Spinal cord (tissue), 10 donors: ENCODE data around the gene EXTL2. TPM values are rescaled to one million over a fixed set of nuclear protein-coding genes. Genes with fewer than 3 reads are reported as not detected.
"Not testable (repeated sequence)": the region's sequence is repeated elsewhere in the genome, so short reads cannot be mapped to it uniquely, and the experiment has no call there.

Experiments used
- DNase-seq, 6 donors: peaks; one replicate each; pipeline versions ENCODE4 v3.0.0 to v3.0.0-alpha.2; 2013 to 2015; ENCODE audit warnings: low spot score in 6 of 6, low read depth in 4 of 6
- H3K27ac ChIP-seq: one replicate; pipeline ENCODE4 v1.5.1; 2013; ENCODE audit warnings: low read depth, low read length, control low read depth
- H3K27me3 ChIP-seq: one replicate; pipeline ENCODE4 v1.6.1; 2013; ENCODE audit warnings: low read length; ENCODE audit not compliant: control insufficient read depth, insufficient read depth
- H3K36me3 ChIP-seq: one replicate; pipeline ENCODE4 v1.6.1; 2013; ENCODE audit warnings: low read length; ENCODE audit not compliant: control insufficient read depth, insufficient read depth
- H3K4me1 ChIP-seq: one replicate; pipeline ENCODE4 v1.6.1; 2013; ENCODE audit warnings: low read length; ENCODE audit not compliant: control insufficient read depth, insufficient read depth
- H3K4me3 ChIP-seq: one replicate; pipeline ENCODE4 v1.5.1; 2013; ENCODE audit warnings: low read depth, low read length, control low read depth
- H3K9me3 ChIP-seq: one replicate; pipeline ENCODE4 v1.6.1; 2013; ENCODE audit warnings: low read length; ENCODE audit not compliant: control insufficient read depth, insufficient read depth
- WGBS: methylation state at CpG from one replicate; pipeline ENCODE4 v1.1.5; 2013; ENCODE audit warnings: missing lambda C conversion rate; ENCODE audit not compliant: insufficient coverage; 5-methylcytosine and 5-hydroxymethylcytosine counted together
- long read RNA-seq, 4 donors: transcript quantifications; one replicate each; lab custom pipeline, GENCODE V29; 2026
- polyA plus RNA-seq, 2 donors: library from polyadenylated mRNA; unstranded; fragments of 120-200 nt; gene quantifications; one replicate each; pipeline ENCODE4 v1.2.1, GENCODE V29; 2013; ENCODE audit not compliant: insufficient read length in 2 of 2
- total RNA-seq, 2 donors: library from RNA; depleted of rRNA in 1 of 2; stranded (reverse); fragments of 120-200 nt in 1 of 2; fragments of >200 nt in 1 of 2; gene quantifications; one replicate each; pipeline versions ENCODE4 v1.2.3 to v1.2.4, GENCODE V29; 2013 to 2014
- donor health status: healthy.

The EXTL2 gene
- 10 to 100 TPM; 44.7 to 72.4 TPM for total RNA-seq
- polyA plus RNA-seq = 10 to 100 TPM; 49.3 to 54.8 TPM
- long read RNA-seq, donor 1, transcript EXTL2-202 (5 exons, 3,985 nt) = major isoform, 12 of 21 reads
- long read RNA-seq, donor 1, transcript EXTL2-201 (5 exons, 2,835 nt) = minor isoform, 7 of 21 reads
- long read RNA-seq, donor 1, partial matches to known transcripts = 0 of 21 reads
- long read RNA-seq, donor 1, other reads (novel, unspliced or antisense) = 0 of 21 reads
- long read RNA-seq, donor 2, partial matches to known transcripts = 0 of 3 reads
- long read RNA-seq, donor 2, other reads (novel, unspliced or antisense) = 0 of 3 reads
- long read RNA-seq, donor 3, transcript EXTL2-202 (5 exons, 3,985 nt) = major isoform, 6 of 10 reads
- long read RNA-seq, donor 3, partial matches to known transcripts = 0 of 10 reads
- long read RNA-seq, donor 3, other reads (novel, unspliced or antisense) = 0 of 10 reads
- long read RNA-seq, donor 4, transcript EXTL2-202 (5 exons, 3,985 nt) = major isoform, 31 of 43 reads
- long read RNA-seq, donor 4, transcript EXTL2-201 (5 exons, 2,835 nt) = minor isoform, 11 of 43 reads
- long read RNA-seq, donor 4, partial matches to known transcripts = 0 of 43 reads
- long read RNA-seq, donor 4, other reads (novel, unspliced or antisense) = 0 of 43 reads

- WGBS = 0% methylated on average over 47 of the region's 47 CpGs
- Histone ChIP-seq H3K36me3 (peaks cover 3% of the 10 kb centered on the region), H3K27me3 (no peaks in the 10 kb centered on the region), H3K4me1 (no peaks in the 10 kb centered on the region), H3K9me3 (peaks cover 10% of the 10 kb centered on the region), H3K27ac (peak within 1 kb of the TSS; percentile 98), H3K4me3 (peak within 1 kb of the TSS; percentile 97)
- peak; percentile 79 to 97 (median 88) for DNase-seq
Measured at GRCh38 chr1:100894603-100895539, at the start of gene EXTL2. Gene EXTL2 (minus strand): TSS chr1:100894842. CDS start chr1:100888757, 6,085 bp downstream.

- no peak for DNase-seq
- WGBS = no CpG with 5 or more reads among the region's 1 CpG
- H3K9me3 ChIP-seq = no peaks in the 10 kb centered on the region
- no peaks in the 10 kb centered on the region for H3K4me1 ChIP-seq
- no peaks in the 10 kb centered on the region for H3K36me3 ChIP-seq
- H3K27ac ChIP-seq = no peak overlapping the region
- no peak overlapping the region for H3K4me3 ChIP-seq
- no peaks in the 10 kb centered on the region for H3K27me3 ChIP-seq
Measured at GRCh38 chr1:100943533-100943932, 48.9 kb upstream of the EXTL2 start.

- WGBS = 25% methylated on average over 1 of the region's 2 CpGs
- no peaks in the 10 kb centered on the region for H3K27me3 ChIP-seq
- peaks cover under 1% of the 10 kb centered on the region for H3K9me3 ChIP-seq
- H3K36me3 ChIP-seq = no peaks in the 10 kb centered on the region
- no peaks in the 10 kb centered on the region for H3K4me1 ChIP-seq
- DNase-seq = peak in 1 of 6 donors; percentile 25
- peak overlapping the region; percentile 33 for H3K27ac ChIP-seq
- H3K4me3 ChIP-seq = no peak overlapping the region
Measured at GRCh38 chr1:100942304-100943046, 47.8 kb upstream of the EXTL2 start.

- no peak for DNase-seq
- peaks cover 3% of the 10 kb centered on the region for H3K9me3 ChIP-seq
- no peaks in the 10 kb centered on the region for H3K36me3 ChIP-seq
- no peak overlapping the region for H3K4me3 ChIP-seq
- no peaks in the 10 kb centered on the region for H3K4me1 ChIP-seq
- no peaks in the 10 kb centered on the region for H3K27me3 ChIP-seq
- H3K27ac ChIP-seq = no peak overlapping the region
- 85% methylated on average over 4 of the region's 9 CpGs for WGBS
Measured at GRCh38 chr1:100941580-100942216, 47.1 kb upstream of the EXTL2 start.

GRCh38 chr1:100941098-100941527 is 46.5 kb upstream of the EXTL2 start:
- Histone ChIP-seq H3K9me3 (peaks cover 3% of the 10 kb centered on the region), H3K36me3 (no peaks in the 10 kb centered on the region), H3K27me3 (no peaks in the 10 kb centered on the region), H3K4me1 (no peaks in the 10 kb centered on the region), H3K27ac (no peak overlapping the region), H3K4me3 (no peak overlapping the region)
- DNase-seq = no peak
- 100% methylated on average over 1 of the region's 1 CpG for WGBS

- Histone ChIP-seq H3K36me3 (no peaks in the 10 kb centered on the region), H3K27me3 (no peaks in the 10 kb centered on the region), H3K9me3 (peaks cover 3% of the 10 kb centered on the region), H3K4me1 (no peaks in the 10 kb centered on the region), H3K4me3 (no peak overlapping the region), H3K27ac (no peak overlapping the region)
- DNase-seq = no peak
Measured at GRCh38 chr1:100936194-100936967, 41.7 kb upstream of the EXTL2 start.

GRCh38 chr1:100933555-100933954 is 38.9 kb upstream of the EXTL2 start:
- not testable (repeated sequence) for H3K27me3 ChIP-seq, H3K9me3 ChIP-seq, H3K27ac ChIP-seq, DNase-seq, H3K4me3 ChIP-seq, H3K36me3 ChIP-seq, H3K4me1 ChIP-seq
- WGBS = no CpG with 5 or more reads among the region's 2 CpGs

GRCh38 chr1:100931716-100932115 is 37.1 kb upstream of the EXTL2 start:
- WGBS = 67% methylated on average over 1 of the region's 1 CpG
- Histone ChIP-seq H3K4me1 (no peaks in the 10 kb centered on the region), H3K36me3 (no peaks in the 10 kb centered on the region), H3K9me3 (no peaks in the 10 kb centered on the region), H3K27ac (no peak overlapping the region), H3K27me3 (no peaks in the 10 kb centered on the region), H3K4me3 (no peak overlapping the region)
- no peak for DNase-seq
